ENCODE results near the gene ARHGAP12.

ARHGAP12 gene

GRCh38 chr10:31774928-31775650 is 153.5 kb downstream of the ARHGAP12 start:
- TF ChIP-seq GATA3 (IDR thresholded peaks at IDR 0.05; ENCODE audit: low read depth, low read length): no peak
- TF ChIP-seq GATA2 (IDR thresholded peaks at IDR 0.05; ENCODE audit: low read depth, low read length): no peak

DNA sequence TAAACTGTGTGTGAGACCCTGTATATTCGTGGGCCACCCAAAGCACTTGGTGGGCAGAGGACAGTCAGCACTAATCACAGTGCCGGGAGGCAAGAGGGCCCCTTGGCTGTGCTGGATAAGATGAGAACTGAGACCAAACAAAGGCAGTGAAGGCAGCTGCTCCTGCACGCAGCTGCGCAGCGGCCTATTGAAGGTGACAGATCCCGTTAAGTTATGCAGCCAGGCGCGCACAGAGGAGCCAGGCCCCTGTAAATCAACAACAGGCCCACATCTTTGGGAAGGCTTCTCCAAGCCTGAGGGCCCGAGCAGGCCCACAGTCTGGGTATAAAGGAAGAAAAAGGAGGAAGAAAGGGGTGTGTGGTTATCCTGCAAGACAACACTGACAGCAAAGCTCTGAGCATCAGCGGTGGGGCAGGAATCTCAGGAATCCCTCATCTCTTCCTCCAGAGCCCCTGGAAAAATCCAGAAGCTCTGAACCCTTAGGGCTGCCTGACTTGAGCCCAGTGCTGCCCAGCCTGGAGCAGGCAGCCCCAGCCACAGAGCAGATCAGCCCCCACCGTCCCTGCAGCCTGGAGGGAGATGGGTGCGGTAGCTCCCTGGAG is 154.2 kb downstream of the ARHGAP12 start:
- TF ChIP-seq GATA3 (IDR thresholded peaks at IDR 0.05; ENCODE audit: low read depth, low read length) (no peak), GATA2 (IDR thresholded peaks at IDR 0.05; ENCODE audit: low read depth, low read length) (no peak)

GRCh38 chr10:31773749-31774298 is 154.8 kb downstream of the ARHGAP12 start:
- TF ChIP-seq GATA2 (IDR thresholded peaks at IDR 0.05; ENCODE audit: low read depth, low read length): no peak
- no peak for TF ChIP-seq GATA3 (IDR thresholded peaks at IDR 0.05; ENCODE audit: low read depth, low read length)

DNA sequence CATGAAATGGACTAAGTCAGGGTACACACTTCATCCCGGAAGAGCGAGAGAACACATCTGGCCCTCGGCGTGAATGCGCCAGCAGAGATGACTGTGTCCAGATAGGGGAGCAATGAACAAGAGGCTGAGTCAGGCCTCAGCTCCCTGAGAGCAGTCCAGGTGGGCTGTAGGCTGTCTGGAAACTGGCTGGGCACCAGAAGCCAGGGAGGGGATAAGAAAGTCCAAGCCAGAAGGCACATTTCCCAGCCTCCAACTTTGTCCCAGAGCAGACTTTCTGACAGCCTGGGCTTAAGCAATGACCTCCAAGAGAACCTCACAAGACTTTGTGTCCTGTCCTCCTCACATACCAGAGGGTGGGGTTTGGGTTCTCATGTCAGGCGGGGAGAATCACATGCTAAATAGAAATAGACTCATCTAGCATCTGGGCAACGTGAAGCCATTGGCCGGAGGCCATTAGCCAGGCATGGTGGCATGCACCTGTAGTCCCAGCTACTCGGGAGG is 157.2 kb downstream of the ARHGAP12 start:
- TF ChIP-seq GATA2 (IDR thresholded peaks at IDR 0.05; ENCODE audit: low read depth, low read length) (no peak), GATA3 (IDR thresholded peaks at IDR 0.05; ENCODE audit: low read depth, low read length) (no peak)

DNA sequence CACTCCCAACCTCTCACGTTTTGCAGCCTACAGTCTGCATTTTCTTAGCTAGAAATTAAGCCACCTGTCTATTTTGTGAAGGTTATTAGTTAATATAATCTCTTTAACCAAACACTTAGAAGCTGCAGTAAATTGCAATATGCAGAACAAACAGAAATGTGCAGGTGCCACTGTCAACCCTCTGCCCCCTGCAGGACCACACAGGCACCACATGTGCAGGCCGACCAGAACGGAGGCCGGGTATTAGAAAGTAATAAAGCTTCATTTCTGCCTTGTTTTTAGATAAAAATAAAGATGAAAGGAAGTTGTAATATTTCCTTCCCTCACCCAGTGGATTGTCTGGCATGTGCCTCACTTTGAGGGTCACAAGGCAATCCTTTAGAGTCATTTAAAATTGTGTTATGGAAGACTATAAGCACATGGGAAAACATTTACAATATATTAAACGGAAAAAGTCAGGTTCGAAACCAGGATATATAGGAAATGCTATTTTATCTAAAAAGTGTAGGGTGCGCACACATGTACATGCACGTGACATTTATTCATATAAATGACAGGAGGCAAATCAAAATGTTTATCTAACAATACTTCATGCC is 158.2 kb downstream of the ARHGAP12 start:
- no peak for TF ChIP-seq GATA3 (IDR thresholded peaks at IDR 0.05; ENCODE audit: low read depth, low read length)
- no peak for TF ChIP-seq GATA2 (IDR thresholded peaks at IDR 0.05; ENCODE audit: low read depth, low read length)

- TF ChIP-seq GATA3 (IDR thresholded peaks at IDR 0.05; ENCODE audit: low read depth, low read length) (no peak), GATA2 (IDR thresholded peaks at IDR 0.05; ENCODE audit: low read depth, low read length) (no peak)
Observed at GRCh38 chr10:31769564-31769963, 159.1 kb downstream of the ARHGAP12 start.

- no peak for TF ChIP-seq GATA2 (IDR thresholded peaks at IDR 0.05; ENCODE audit: low read depth, low read length)
- no peak for TF ChIP-seq GATA3 (IDR thresholded peaks at IDR 0.05; ENCODE audit: low read depth, low read length)
Observed at GRCh38 chr10:31768467-31768866, 160.2 kb downstream of the ARHGAP12 start.

GRCh38 chr10:31765541-31765940 is 163.1 kb downstream of the ARHGAP12 start:
- no peak for TF ChIP-seq GATA2 (IDR thresholded peaks at IDR 0.05; ENCODE audit: low read depth, low read length)

GRCh38 chr10:31762316-31762715 is 166.3 kb downstream of the ARHGAP12 start:
- TF ChIP-seq GATA2 (IDR thresholded peaks at IDR 0.05; ENCODE audit: low read depth, low read length): no peak
- no peak for TF ChIP-seq GATA3 (IDR thresholded peaks at IDR 0.05; ENCODE audit: low read depth, low read length)

GRCh38 chr10:31761156-31761555 is 167.5 kb downstream of the ARHGAP12 start:
- TF ChIP-seq GATA2 (IDR thresholded peaks at IDR 0.05; ENCODE audit: low read depth, low read length): no peak
- no peak for TF ChIP-seq GATA3 (IDR thresholded peaks at IDR 0.05; ENCODE audit: low read depth, low read length)

GRCh38 chr10:31760674-31761081 is 168.0 kb downstream of the ARHGAP12 start:
- no peak for TF ChIP-seq GATA3 (IDR thresholded peaks at IDR 0.05; ENCODE audit: low read depth, low read length)
- no peak for TF ChIP-seq GATA2 (IDR thresholded peaks at IDR 0.05; ENCODE audit: low read depth, low read length)

DNA sequence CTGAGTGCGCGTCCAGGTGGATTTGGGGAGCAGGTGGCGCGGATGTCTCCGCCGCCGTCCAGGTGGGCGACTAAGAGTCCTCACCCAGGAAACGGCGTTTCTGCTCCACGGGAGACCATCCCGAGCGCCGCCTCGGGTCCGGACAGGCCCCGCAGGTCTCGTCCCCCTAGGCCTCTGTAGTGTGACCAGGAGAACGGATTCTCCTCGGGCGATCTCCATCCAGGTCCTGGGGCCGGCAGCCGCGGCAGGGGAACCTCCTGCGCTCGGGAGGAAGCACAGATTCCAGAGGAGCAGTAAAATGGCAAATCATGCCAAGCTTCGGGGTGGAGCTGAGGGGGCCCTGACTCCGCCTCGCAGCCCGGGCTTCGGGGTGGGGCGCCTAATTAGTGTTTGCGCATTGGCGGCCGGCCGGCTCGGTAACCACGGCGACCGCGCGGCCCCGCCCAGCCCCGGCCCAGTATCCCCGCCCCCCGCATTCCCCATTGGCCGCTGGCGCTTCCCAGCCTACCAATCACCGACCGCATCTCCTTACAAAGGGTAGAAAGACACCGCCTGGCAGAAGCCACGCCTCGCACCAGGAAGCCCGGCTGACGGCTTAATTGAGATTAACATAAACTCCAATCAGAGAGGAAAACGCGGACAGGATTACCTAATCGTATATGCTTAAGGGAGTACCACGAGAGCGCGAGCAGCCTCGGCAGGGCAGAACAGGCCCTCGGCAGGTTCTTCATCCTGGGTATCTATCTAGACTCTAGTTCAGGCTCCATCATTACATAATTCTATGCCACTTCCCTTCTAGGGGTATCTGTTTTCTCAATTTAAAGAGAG is 168.6 kb downstream of the ARHGAP12 start:
- TF ChIP-seq GATA3 (IDR thresholded peaks at IDR 0.05; ENCODE audit: low read depth, low read length) (no peak), GATA2 (IDR thresholded peaks at IDR 0.05; ENCODE audit: low read depth, low read length) (no peak)

- TF ChIP-seq GATA3 (IDR thresholded peaks at IDR 0.05; ENCODE audit: low read depth, low read length) (no peak), GATA2 (IDR thresholded peaks at IDR 0.05; ENCODE audit: low read depth, low read length) (no peak)
Observed at GRCh38 chr10:31759124-31759798, 169.4 kb downstream of the ARHGAP12 start.
